SK-N-DZ (cell line): ENCODE measurements around the gene PCDHB3. TPM values are rescaled to one million over a fixed set of nuclear protein-coding genes. Genes with fewer than 3 reads are reported as not detected.
A peak's percentile ranks its signal among the peaks of the same experiment; 100 is the strongest.
"Not testable (repeated sequence)": the region's sequence is repeated elsewhere in the genome, so short reads cannot be mapped to it uniquely, and the experiment has no call there.

Experiments used
- DNase-seq: peaks from one replicate; pipeline ENCODE4 v3.0.0-alpha.2; 2015; ENCODE audit warnings: low spot score
- polyA plus RNA-seq, 2 experiments: library from polyadenylated mRNA; depleted of rRNA; stranded (reverse); fragments of >200 nt; gene quantifications; 2 replicates each; pipeline ENCODE4 v1.2.3, GENCODE V29; 2014

The PCDHB3 gene
- polyA plus RNA-seq (2014; cell fraction: cytosol; rRNA removed): 0.43 and 0.51 TPM in 2 replicates
- polyA plus RNA-seq (2014; cell fraction: nucleus; rRNA removed): 0.43 and 0.55 TPM in 2 replicates

DNA sequence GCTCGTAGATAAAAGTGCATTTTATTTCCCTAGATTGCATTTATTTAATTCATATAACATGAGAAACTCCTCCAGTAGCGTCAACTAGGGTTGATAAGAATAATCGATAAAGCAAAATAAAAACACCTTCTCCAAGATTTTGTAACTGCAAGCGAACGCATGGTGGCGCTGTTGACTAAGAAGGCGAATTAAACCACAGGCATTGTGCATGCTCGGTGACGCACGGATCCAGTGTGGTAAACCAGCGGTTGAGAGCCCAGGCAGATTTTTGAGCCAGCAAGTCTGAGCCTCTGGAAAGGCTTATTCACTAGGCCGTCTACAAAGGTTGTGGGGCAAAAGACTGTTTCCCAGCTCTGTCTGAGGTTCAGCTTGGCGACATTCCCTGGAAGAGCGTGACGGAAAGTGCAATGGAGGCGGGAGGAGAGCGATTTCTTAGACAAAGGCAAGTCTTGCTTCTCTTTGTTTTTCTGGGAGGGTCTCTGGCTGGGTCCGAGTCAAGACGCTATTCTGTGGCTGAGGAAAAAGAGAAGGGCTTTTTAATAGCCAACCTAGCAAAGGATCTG is at the start of gene PCDHB3:
Gene PCDHB3 (plus strand): TSS at position 231 of the 563 bp plus-strand sequence. CDS start 177 bp downstream, at position 408.
- DNase-seq: no peak

DNA sequence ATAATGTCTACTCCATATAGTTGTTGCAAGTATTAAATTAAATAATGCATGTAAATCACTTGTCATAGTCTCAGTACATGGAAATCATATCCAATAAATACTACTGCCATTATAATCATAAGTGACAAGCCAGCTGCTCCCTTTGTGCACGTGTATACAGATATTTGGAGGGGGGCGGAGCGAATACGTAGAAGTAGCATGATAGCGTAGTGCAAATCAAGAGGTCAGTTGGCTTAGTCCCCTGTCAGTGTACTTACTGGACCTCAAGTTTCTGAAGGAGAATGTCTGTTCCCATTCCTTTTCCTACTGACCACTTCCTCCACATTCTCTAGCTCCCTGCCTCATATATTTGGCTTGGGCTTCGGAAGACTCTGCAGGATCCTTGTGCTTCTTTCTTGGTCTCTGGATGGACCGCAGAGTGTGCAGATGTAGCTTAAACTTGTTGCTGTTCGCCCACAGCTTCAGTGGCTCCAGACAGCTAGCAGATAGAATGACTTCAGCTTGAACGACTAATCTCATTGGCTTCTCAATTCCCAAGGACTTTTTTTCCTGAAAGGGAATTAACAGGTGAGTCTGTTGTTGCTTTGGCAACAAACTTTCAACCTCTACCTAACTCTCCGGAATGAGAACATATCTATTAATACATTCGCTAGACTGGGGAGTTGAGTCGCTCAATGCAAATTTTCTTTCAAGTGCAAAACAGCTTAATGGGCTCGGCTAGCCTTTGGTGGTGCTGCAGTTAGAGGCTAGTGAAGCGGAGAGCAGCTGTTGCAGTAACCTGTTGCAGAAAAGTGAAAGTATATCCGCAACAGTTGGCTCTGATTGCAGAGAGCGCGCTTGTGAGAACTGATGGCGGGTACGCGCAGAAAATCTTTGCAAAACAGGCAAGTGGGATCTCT is 49.4 kb upstream of the PCDHB3 start, which contains the start of gene PCDHB1:
Gene PCDHB1 (plus strand): TSS at position 753 of the 899 bp plus-strand sequence. CDS start 97 bp downstream, at position 850.
- peak; percentile 15 for DNase-seq

DNA sequence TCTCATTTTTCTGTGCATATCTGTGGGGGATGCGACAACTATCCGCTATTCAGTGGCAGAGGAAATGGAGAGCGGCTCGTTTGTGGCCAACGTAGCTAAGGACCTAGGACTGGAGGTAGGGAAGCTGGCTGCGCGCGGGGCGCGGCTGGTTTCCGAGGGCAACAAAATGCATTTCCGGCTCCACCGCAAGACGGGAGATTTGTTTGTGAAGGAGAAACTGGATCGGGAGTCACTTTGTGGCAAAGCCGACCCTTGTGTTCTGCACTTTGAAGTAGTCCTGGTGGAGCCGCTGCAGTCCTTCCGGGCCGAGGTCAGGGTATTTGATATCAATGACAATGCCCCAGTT is 48.8 kb upstream of the PCDHB3 start:
- DNase-seq: no peak

DNA sequence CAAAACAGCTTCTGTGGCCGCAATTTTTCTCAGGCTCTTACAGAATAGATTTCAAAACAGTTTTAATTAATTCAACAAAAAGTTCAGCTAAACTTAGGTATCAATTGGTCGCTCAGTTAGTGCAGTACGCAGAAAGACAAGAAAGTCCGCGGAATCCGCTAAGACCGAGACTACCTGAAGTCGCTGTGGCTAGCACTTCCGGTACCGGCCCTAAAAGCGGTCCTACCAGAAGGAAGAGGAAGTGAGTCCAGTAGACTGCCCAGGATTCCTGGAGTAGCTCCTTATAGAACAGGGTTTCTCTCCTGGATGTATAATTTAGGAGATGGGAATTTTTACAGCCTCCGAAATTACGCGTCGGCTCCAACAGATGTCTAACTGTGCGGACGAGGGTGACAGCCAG is 22.4 kb upstream of the PCDHB3 start:
- DNase-seq: no peak

DNA sequence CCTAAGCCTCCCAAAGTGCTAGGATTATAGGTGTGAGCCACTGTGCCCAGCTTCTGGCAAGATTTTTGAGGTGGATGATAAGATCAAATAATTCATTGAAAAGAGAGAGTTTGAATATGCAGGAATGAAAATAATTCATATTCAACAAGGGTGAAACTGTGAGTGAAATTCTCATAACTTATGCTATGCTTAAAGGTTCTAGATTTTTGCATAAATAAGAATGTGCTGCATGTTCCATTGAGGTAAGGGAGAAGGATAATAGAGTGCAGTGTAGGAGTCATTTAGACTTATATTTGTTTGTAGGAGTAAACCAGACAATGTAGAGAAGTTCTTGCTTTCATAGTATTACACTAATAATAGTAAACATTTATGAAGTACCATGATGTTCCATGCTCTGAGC is 18.0 kb upstream of the PCDHB3 start:
- no peak for DNase-seq

DNA sequence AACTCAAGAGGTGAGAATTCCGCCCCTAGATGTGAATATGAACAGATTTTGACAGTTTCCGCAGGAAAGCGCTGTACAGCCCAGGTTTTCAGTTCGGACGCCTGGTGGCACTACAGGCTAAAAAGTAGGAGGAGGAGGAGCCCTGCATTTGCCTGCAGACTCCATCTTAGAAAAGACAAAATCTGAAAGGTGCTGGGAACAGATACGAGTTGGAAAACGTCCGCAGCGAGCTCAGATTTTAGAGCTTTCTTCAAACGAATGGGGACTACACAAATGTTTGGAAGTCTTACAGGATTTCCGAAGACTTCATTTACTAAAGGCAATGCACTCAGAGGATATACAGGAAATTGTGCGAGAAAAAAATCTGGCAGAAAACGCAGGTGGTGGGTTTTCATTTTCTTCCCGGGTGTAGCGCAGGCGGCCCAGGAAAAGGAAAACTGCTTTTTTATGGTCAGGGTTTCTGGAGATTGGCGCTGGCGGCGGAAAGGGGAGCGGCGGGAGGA is 15.7 kb upstream of the PCDHB3 start:
- DNase-seq: peak; percentile 76

DNA sequence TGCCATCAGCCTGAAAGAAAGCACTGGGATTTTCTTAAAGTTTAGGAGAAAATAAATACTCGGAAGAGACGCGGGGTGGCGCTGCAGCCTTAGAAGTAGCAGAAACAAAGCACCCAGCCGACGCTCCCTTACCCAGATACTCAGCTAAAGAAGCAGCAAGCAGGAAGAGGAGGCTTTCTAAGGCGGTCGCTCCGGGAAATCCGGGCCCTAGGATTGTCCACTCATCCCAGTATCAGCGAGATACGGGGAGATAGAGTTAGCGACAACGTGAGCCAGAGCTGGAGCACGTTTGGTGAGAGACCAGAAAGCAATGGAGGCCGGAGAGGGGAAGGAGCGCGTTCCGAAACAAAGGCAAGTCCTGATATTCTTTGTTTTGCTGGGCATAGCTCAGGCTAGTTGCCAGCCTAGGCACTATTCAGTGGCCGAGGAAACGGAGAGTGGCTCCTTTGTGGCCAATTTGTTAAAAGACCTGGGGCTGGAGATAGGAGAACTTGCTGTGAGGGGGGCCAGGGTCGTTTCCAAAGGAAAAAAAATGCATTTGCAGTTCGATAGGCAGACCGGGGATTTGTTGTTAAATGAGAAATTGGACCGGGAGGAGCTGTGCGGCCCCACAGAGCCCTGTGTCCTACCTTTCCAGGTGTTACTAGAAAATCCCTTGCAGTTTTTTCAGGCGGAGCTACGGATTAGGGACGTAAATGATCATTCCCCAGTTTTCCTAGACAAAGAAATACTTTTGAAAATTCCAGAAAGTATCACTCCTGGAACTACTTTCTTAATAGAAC is 5.6 kb upstream of the PCDHB3 start, which contains the start of gene PCDHB2:
Gene PCDHB2 (plus strand): TSS at position 135 of the 782 bp plus-strand sequence. CDS start 176 bp downstream, at position 311.
- peak; percentile 84 for DNase-seq

DNA sequence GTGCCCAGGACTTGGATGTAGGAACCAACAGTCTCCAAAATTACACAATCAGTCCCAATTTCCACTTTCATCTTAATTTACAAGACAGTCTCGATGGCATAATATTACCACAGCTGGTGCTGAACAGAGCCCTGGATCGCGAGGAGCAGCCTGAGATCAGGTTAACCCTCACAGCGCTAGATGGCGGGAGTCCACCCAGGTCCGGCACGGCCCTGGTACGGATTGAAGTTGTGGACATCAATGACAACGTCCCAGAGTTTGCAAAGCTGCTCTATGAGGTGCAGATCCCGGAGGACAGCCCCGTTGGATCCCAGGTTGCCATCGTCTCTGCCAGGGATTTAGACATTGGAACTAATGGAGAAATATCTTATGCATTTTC is 5.0 kb upstream of the PCDHB3 start:
- DNase-seq: no peak

DNA sequence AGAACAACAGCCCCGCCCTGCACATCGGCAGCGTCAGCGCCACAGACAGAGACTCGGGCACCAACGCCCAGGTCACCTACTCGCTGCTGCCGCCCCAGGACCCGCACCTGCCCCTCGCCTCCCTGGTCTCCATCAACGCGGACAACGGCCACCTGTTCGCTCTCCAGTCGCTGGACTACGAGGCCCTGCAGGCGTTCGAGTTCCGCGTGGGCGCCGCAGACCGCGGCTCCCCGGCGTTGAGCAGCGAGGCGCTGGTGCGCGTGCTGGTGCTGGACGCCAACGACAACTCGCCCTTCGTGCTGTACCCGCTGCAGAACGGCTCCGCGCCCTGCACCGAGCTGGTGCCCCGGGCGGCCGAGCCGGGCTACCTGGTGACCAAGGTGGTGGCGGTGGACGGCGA is 4.1 kb upstream of the PCDHB3 start:
- DNase-seq: not testable (repeated sequence)

DNA sequence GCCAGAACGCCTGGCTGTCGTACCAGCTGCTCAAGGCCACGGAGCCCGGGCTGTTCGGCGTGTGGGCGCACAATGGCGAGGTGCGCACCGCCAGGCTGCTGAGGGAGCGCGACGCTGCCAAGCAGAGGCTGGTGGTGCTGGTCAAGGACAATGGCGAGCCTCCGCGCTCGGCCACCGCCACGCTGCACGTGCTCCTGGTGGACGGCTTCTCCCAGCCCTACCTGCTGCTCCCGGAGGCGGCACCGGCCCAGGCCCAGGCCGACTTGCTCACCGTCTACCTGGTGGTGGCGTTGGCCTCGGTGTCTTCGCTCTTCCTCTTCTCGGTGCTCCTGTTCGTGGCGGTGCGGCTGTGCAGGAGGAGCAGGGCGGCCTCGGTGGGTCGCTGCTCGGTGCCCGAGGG is 3.7 kb upstream of the PCDHB3 start:
- DNase-seq: not testable (repeated sequence)

DNA sequence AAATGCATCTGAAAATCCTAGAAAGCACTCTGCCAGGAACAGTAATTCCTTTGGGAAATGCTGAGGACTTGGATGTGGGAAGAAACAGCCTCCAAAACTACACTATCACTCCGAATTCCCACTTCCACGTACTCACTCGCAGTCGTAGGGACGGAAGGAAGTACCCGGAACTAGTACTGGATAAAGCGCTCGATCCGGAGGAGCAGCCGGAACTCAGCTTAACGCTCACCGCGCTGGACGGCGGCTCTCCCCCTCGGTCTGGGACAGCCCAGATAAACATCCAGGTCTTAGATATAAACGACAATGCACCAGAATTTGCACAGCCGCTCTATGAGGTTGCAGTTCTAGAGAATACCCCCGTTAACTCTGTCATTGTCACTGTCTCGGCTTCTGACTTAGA is 786 bp downstream of the PCDHB3 start:
- DNase-seq: no peak

DNA sequence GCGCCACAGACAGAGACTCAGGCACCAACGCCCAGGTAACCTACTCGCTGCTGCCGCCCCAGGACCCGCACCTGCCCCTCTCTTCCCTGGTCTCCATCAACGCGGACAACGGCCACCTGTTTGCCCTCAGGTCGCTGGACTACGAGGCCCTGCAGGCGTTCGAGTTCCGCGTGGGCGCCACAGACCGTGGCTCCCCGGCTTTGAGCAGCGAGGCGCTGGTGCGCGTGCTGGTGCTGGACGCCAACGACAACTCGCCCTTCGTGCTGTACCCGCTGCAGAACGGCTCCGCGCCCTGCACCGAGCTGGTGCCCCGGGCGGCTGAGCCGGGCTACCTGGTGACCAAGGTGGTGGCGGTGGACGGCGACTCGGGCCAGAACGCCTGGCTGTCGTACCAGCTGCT is 1.8 kb downstream of the PCDHB3 start:
- DNase-seq: not testable (repeated sequence)

DNA sequence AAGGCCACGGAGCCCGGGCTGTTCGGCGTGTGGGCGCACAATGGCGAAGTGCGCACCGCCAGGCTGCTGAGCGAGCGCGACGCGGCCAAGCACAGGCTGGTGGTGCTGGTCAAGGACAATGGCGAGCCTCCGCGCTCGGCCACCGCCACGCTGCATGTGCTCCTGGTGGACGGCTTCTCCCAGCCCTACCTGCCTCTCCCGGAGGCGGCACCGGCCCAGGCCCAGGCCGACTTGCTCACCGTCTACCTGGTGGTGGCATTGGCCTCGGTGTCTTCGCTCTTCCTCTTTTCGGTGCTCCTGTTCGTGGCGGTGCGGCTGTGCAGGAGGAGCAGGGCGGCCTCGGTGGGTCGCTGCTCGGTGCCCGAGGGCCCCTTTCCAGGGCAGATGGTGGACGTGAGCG is 2.2 kb downstream of the PCDHB3 start:
- not testable (repeated sequence) for DNase-seq

DNA sequence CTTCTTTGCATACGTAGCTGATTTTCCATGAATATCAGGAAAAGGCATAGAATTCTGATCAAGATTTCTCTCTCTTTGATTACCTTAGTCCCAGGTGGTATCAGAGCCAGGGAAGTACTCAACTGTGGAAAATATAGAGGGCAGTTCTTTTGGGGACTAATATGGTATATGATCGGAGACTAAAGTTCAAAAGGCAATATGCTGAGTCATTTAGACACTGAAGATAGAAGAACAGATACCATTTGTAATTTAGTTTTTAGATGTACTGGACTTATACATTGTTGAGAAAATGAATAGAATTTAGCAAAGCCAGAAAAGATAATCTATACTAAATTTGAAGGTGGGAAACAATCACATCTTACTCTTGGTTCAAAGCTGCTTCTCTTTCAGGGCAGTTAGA is 5.1 kb downstream of the PCDHB3 start:
- no peak for DNase-seq

DNA sequence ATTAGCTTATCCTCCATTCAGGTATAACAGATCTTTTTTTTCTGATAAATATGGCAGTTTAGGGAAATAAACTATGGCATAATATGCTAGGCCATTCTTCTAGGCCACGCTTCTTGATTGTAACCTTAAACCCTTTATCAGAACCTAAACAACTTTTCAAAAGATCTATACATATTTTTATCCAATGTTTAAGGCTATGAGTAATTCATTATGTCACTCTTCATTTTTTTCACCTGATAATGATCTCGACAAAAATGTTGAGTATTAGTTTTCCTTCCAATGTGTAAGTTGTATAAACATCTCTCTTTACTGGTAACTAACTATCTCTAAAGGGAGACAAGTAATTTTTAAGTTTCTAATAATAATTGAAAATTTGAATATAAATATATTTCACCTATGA is 19.0 kb downstream of the PCDHB3 start:
- no peak for DNase-seq

DNA sequence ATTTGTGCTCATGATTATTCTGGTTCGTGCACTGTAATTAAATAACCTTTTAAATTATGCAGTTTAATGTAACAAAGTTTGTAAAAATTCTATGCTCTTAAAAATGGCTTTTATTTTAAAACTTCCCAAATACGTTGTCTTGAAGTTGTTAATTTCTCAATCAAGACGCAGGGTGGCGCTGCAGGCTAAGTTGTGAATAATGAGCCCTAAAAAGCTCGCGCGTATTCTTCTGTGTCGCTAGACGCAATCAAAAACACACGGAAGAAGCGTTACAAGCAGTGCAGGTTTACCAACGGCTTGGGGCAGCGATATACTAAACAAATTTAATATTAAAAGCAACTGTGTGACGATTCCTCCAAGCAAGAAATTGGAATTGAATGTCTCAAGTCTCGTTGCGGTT is 21.3 kb downstream of the PCDHB3 start, which contains the start of gene PCDHB4:
Gene PCDHB4 (plus strand): TSS at position 256 of the 400 bp plus-strand sequence. CDS start 181 bp downstream, outside the sequence.
- DNase-seq: no peak

DNA sequence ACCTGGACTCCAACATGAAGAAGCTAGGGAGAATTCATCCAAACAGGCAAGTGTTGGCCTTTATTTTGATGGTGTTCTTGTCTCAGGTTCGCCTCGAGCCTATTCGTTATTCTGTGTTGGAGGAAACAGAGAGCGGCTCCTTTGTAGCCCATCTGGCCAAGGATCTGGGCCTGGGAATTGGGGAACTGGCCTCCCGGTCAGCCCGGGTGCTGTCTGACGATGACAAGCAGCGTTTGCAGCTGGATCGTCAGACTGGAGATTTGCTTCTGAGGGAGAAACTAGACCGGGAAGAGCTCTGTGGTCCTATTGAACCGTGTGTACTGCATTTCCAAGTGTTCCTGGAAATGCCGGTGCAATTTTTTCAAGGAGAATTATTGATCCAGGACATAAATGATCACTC is 21.7 kb downstream of the PCDHB3 start:
- no peak for DNase-seq

DNA sequence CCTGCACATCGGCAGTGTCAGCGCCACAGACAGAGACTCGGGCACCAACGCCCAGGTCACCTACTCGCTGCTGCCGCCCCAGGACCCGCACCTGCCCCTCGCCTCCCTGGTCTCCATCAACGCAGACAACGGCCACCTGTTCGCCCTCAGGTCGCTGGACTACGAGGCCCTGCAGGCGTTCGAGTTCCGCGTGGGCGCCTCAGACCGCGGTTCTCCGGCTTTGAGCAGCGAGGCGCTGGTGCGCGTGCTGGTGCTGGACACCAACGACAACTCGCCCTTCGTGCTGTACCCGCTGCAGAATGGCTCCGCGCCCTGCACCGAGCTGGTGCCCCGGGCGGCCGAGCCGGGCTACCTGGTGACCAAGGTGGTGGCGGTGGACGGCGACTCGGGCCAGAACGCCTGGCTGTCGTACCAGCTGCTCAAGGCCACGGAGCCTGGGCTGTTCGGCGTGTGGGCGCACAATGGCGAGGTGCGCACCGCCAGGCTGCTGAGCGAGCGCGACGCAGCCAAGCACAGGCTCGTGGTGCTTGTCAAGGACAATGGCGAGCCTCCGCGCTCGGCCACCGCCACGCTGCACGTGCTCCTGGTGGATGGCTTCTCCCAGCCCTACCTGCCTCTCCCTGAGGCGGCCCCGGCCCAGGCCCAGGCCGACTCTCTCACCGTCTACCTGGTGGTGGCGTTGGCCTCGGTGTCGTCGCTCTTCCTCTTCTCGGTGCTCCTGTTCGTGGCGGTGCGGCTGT is 23.3 kb downstream of the PCDHB3 start:
- DNase-seq: not testable (repeated sequence)

DNA sequence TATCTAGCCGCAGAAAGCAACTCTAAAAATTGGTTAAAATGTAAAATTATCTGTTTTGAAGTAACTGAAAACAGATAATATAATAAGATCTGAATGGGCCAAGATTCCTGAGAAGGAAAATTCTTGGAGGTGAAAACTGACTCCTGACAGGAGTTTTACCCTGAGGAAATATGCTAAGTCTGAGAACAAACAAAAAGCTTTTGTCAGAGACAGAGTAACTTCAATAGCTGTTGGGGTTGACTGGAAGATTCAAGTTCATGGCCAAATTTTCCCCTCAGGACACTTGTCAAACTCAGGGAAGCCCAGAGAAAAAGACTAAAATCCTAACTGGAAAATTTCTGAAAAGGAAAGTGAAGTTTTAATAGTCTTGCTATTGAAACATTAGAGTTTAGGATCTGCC is 27.0 kb downstream of the PCDHB3 start:
- DNase-seq: no peak

DNA sequence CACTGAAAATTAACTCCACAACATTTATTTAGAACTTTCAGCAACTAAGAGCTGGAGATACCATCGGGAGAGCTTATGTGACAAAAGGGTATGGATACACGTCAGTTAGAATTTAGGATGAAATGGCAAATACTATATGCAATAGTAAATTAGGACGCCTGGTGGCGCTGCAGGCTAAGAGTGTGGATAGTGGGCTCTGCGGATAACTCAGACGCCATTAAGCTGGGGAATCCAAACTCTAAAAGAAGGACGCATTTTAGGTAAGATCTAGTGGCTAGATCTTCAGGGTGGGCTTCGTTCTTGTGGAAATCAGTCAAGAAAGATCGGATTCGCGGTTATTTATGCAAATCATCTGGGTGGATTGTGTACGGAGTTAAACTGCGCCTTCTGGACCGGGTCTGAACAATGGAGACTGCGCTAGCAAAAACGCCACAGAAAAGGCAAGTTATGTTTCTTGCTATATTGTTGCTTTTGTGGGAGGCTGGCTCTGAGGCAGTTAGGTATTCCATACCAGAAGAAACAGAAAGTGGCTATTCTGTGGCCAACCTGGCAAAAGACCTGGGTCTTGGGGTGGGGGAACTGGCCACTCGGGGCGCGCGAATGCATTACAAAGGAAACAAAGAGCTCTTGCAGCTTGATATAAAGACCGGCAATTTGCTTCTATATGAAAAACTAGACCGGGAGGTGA is 34.9 kb downstream of the PCDHB3 start, which contains the start of gene PCDHB5:
Gene PCDHB5 (plus strand): TSS at position 177 of the 688 bp plus-strand sequence. CDS start 229 bp downstream, at position 406.
- DNase-seq: no peak
